Transverse colon (tissue), 4 donors: ENCODE results near the gene FDXR. TPM values are rescaled to one million over a fixed set of nuclear protein-coding genes. Genes with fewer than 3 reads are reported as not detected.

ENCODE experiments used
- DNase-seq: peaks from one replicate; pipeline ENCODE4 v3.0.0-alpha.2; 2019
- H3K27ac ChIP-seq, 4 donors: fragments of 200-600 bp; sonication (generic); 2 replicates each; pipeline ENCODE4 v1.5.1; 2016 to 2018; ENCODE audit warnings: inconsistent platforms in 4 of 4
- H3K27me3 ChIP-seq: fragments of 200-600 bp; sonication (generic); 2 replicates; pipeline ENCODE4 v1.5.1; 2017; ENCODE audit warnings: inconsistent platforms
- H3K36me3 ChIP-seq, 4 donors: fragments of 200-600 bp; sonication (generic); 2 replicates each; pipeline ENCODE4 v1.5.1; 2017 to 2019; ENCODE audit warnings: inconsistent platforms in 4 of 4
- H3K4me1 ChIP-seq, 4 donors: fragments of 200-600 bp; sonication (generic); 2 replicates each; pipeline ENCODE4 v1.5.1; 2017 to 2020; ENCODE audit warnings: inconsistent platforms in 4 of 4
- H3K4me3 ChIP-seq, 4 donors: fragments of 200-600 bp; sonication (generic); 1 replicate in 1 of 4; 2 replicates in 3 of 4; pipeline versions ENCODE4 v1.5.1 to v1.6.1; 2017 to 2019; ENCODE audit warnings: inconsistent platforms in 4 of 4
- H3K9me3 ChIP-seq, 2 donors: fragments of 200-600 bp; sonication (generic); 2 replicates each; pipeline ENCODE4 v1.5.1; 2017 to 2019; ENCODE audit warnings: inconsistent platforms in 2 of 2
- CTCF ChIP-seq, 5 experiments: fragments of 200-600 bp in 3 of 5; fragments of 450-650 bp in 2 of 5; sonication (generic) in 3 of 5; IDR thresholded peaks; 1 replicate in 2 of 5; 2 replicates in 3 of 5; pipeline ENCODE4 v1.5.1; 2016 to 2017; ENCODE audit warnings: antibody characterized with exemption in 5 of 5, inconsistent platforms in 3 of 5, mild to moderate bottlenecking in 2 of 5, moderate library complexity in 1 of 5
- EP300 ChIP-seq: sonication (generic); formaldehyde crosslinking; IDR thresholded peaks from one replicate; pipeline ENCODE4 v1.6.1; 2017; ENCODE audit warnings: antibody characterized with exemption, low read depth
- POLR2A ChIP-seq: fragments of 450-650 bp; IDR thresholded peaks from one replicate; pipeline ENCODE4 v1.6.1; 2016; ENCODE audit warnings: antibody characterized with exemption, mild to moderate bottlenecking, moderate library complexity
- POLR2AphosphoS5 ChIP-seq, 3 donors: sonication (generic); formaldehyde crosslinking; IDR thresholded peaks; one replicate each; pipeline ENCODE4 v1.6.1; 2016; ENCODE audit warnings: antibody characterized with exemption in 3 of 3
- WGBS, 2 donors: methylation state at CpG; one replicate each; pipeline ENCODE4 v1.1.5; 2018; ENCODE audit warnings: low coverage in 1 of 2; 5-methylcytosine and 5-hydroxymethylcytosine counted together
- in situ Hi-C, 4 donors: fragments of 200-750 bp; cut with MboI; loops; one replicate each; pipeline versions ENCODE4 v1.15.0 to v1.15.1; 2017; ENCODE audit warnings: low sequenced_read_pairs in 3 of 4, low pct_ligation_motif_present in 1 of 4, low pct_unique_long_range_greater_than_20kb in 1 of 4
- intact Hi-C: fragments of 100-400 bp; cut with DNase I; formaldehyde crosslinking; loops from one replicate; pipeline ENCODE4 v1.15.1; 2023; ENCODE audit warnings: low total_unique reads
- total RNA-seq, 4 donors: library from RNA; depleted of rRNA; stranded (reverse); fragments of >200 nt; gene quantifications; one replicate each; pipeline ENCODE4 v1.1.0, GENCODE V29; 2016

Gene FDXR
- total RNA-seq, 4 donors from 2014 or later: 5.8 to 16.2 (median 10.4) TPM

- Histone ChIP-seq H3K4me1 (peaks cover 13 to 30% (median 28%) of the 10 kb centered on the region in 4 donors), H3K36me3 (no peaks in the 10 kb centered on the region), H3K27me3 (peaks cover 58% of the 10 kb centered on the region), H3K4me3 (peak overlapping the region in 1 of 4 donors; percentile 21), H3K9me3 (no peaks in the 10 kb centered on the region), H3K27ac (no peak overlapping the region)
- TF ChIP-seq EP300 (no peak), POLR2AphosphoS5 (IDR thresholded peaks at IDR 0.05) (no peak), CTCF (IDR thresholded peaks at IDR 0.05) (no peak), POLR2A (no peak)
- in situ Hi-C loops: loop anchor here in 2 of 4 donors (10.0 to 25.0 kb wide), 2 partner anchors 67 to 124 kb away; partner anchors contain the start of genes NHERF1 (in 2 of the 2) and RAB37 (in 2 of the 2)
- intact Hi-C loops: loop anchor here (2.0 kb wide), 1 partner anchor 71 kb away; no protein-coding TSS in a partner anchor
- DNase-seq: no peak
- WGBS, 2 donors: 11% methylated on average over 3 of the region's 36 CpGs; no CpG with 5 or more reads in 1 of the 2 donors
Measured at GRCh38 chr17:74861662-74862107, 11.1 kb downstream of the FDXR start.

- in situ Hi-C loops: loop anchor here in 2 of 4 donors (10.0 to 25.0 kb wide), 2 partner anchors 66 to 124 kb away; partner anchors contain the start of genes NHERF1 (in 2 of the 2) and RAB37 (in 2 of the 2)
- H3K9me3 ChIP-seq: no peaks in the 10 kb centered on the region
Measured at GRCh38 chr17:74860872-74861661, 11.7 kb downstream of the FDXR start.

GRCh38 chr17:74860229-74860871 is 12.4 kb downstream of the FDXR start:
- TF ChIP-seq CTCF (IDR thresholded peaks at IDR 0.05): peak in 1 of 5 experiments; percentile 3
- no peak for TF ChIP-seq POLR2A
- in situ Hi-C loops (loop anchor here in 2 of 4 donors (10.0 to 25.0 kb wide), 2 partner anchors 66 to 123 kb away; partner anchors contain the start of genes NHERF1 (in 2 of the 2) and RAB37 (in 2 of the 2)), intact Hi-C loops (no loop called here)
- 4% methylated on average over 34 of the region's 44 CpGs; no CpG with 5 or more reads in 1 of the 2 donors for WGBS, 2 donors
- H3K36me3 ChIP-seq: no peaks in the 10 kb centered on the region
- H3K4me3 ChIP-seq: peak overlapping the region in 1 of 4 donors; percentile 37
- no peaks in the 10 kb centered on the region for H3K9me3 ChIP-seq
- H3K27ac ChIP-seq: no peak overlapping the region
- peaks cover 13 to 30% (median 28%) of the 10 kb centered on the region in 4 donors for H3K4me1 ChIP-seq
- H3K27me3 ChIP-seq: peaks cover 71% of the 10 kb centered on the region
- no peak for DNase-seq

More at GRCh38 chr17:74860872-74861661, 11.7 kb downstream of the FDXR start:
- intact Hi-C loops: no loop called here
- TF ChIP-seq EP300 (no peak), POLR2AphosphoS5 (IDR thresholded peaks at IDR 0.05) (no peak), CTCF (IDR thresholded peaks at IDR 0.05) (no peak), POLR2A (no peak)
- no peak for DNase-seq
- Histone ChIP-seq H3K4me3 (peak overlapping the region in 2 of 4 donors; percentile 15 to 37), H3K27me3 (peaks cover 64% of the 10 kb centered on the region), H3K4me1 (peaks cover 13 to 30% (median 28%) of the 10 kb centered on the region in 4 donors), H3K36me3 (no peaks in the 10 kb centered on the region), H3K27ac (no peak overlapping the region)
- 5% methylated on average over 36 of the region's 96 CpGs; no CpG with 5 or more reads in 1 of the 2 donors for whole genome bisulfite sequencing, 2 donors
